HG03342 (cell line): ENCODE results near the gene SHB.
A peak's percentile ranks its signal among the peaks of the same experiment; 100 is the strongest.

Experiments
- ATAC-seq: cut with Tn5 transposase; IDR thresholded peaks from one replicate; pipeline ENCODE4 v1.9.1; 2021; ENCODE audit warnings: mild to moderate bottlenecking, moderate library complexity; ENCODE audit not compliant: unreplicated experiment

The SHB gene

DNA sequence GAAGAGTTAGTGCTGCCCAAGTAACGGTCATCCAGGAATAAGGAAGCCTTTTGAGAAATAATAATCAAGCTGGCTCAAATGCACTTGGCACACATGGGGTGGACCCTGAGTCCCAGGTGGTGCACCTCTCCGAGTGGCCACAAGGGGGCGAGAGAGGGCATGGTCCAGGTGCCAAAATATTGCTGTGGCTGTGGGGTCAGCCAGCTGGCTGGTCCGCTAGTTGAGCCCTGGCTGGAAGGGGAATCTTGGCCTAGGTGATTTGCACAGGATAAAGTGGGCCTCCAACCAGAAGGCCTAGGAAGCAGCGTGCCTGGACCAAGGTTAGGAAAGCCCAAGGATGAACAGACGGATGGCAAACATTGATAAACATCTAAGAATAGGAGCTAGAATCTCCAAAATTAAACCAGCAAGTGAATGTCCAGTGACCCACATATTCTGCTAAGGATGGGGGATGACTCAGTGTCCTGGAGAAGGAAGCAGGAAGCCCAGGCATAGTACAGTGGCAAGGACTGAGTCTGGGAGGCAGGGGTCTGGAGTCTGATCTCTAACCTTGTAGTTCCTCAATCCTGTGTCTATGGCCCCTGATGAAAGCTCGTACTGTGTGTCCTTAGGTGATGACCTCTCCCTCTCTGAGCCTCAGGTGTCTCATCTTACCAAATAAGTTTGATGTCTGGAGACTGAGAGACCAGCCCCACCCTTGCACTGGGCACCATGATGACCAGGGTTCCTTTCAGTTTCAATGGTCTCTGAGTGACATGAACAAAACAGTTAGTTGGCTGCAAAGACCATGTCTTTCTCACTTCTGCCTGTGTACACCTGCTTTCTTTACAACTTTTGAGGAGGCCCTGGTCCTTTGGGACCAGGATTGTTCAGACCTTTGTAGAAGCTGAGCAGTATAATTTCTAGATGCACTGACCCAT lies 19.2 kb upstream of the SHB start:
- ATAC-seq = peak; percentile 52

- ATAC-seq = no peak
These were observed 17.5 kb upstream of the SHB start for GRCh38 chr9:38086496-38086895.

- no peak for ATAC-seq
These were observed 16.3 kb upstream of the SHB start for GRCh38 chr9:38085308-38085707.

DNA sequence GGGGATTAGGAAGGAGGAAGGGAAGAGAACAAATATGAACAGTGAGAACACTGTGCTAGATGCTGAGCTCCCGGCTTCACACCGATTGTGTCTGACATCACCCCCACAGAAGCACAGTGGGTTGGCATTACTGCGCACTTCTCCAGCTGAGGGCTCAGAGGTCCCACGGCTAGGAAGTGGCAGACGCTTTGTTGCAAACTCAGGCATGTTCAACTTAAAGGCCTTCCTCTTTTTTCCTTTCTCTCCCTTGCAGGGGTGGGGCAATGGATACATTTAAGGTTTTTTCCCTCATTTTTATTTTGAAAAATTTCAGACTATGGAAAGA lies 15.5 kb upstream of the SHB start:
- no peak for ATAC-seq

- ATAC-seq = no peak
These were observed 15.0 kb upstream of the SHB start for GRCh38 chr9:38083858-38084555.

- no peak for ATAC-seq
These were observed 13.6 kb upstream of the SHB start for GRCh38 chr9:38082446-38083287.

DNA sequence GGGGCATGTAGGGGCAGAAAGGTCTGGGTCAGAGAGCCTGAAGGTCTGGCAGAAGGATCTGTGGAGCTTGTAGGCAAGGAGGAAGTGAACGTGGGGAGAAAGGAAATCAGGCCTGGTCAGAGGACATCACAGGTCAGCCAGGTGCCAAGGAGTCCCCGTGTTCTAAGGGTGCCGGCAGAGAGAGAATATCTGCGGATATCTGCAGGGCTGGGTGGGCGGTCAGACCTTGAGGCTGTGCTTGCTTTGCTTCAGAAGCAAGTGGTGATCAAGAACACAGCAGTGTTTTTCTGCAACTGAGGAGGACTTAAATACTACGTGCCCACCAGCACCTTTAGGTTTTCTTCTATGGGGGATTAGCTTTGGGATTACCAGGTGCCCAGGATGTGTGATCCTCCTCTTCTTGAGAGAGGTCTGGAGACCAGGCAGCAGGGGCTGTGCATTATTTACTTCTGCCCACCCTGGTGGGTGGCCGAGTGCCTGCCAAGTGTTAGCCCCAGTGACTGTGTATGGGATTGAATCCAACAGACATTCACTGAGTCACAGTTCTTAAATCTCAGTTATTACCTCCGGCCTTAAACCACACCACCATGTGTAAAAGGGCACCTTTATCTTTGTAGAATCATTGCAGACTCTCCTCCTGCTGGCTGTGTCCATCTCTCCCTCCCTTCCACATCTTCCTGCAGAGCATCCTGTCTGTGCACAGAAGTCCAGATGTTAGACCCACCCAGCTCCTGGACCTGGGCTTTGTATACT lies 12.5 kb upstream of the SHB start:
- ATAC-seq = no peak

- no peak for ATAC-seq
These were observed 10.5 kb upstream of the SHB start for GRCh38 chr9:38079461-38080031.

DNA sequence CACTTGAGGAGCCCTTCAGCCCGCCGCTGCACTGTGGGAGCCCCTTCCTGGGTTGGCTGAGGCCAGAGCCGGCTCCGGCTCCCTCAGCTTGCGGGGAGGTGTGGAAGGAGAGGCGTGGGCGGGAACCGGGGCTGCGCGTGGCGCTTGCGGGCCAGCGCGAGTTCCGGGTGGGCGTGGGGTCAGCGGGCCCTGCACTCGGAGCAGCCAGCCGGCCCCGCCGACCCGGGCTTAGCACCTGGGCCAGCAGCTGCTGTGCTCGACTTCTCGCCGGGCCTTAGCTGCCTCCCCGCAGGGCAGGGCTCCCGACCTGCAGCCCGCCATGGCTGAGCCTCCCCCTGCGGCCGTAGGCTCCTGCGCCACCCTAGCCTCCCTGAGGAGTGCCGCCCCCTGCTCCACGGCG lies 6.2 kb upstream of the SHB start:
- ATAC-seq = no peak

DNA sequence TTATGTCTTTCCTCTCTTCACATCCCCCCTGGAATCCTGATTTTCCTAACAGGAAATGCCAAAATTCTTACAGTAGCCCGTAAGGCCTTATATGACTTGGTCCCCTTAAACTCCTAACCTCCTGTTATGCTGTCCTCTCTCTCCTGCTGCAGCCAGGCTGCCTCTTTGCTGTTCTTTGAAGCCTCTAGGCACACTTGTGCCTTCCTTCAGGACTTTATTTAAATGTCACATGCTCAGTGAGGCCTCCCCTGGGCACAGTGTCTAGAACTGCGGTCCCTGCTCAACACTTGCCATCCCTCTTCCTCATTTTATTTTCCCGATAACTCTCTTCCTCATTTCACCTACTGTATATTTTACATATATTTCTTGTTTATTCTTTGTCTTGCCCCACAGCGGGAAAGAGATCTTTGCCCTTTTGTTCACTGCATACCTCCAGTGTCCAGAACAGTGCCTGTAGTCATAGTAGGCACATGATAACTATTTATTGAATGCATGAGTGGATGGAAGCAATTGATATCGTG lies 5.5 kb upstream of the SHB start:
- ATAC-seq = no peak

GRCh38 chr9:38073882-38074281 lies 4.9 kb upstream of the SHB start:
- no peak for ATAC-seq

- ATAC-seq = no peak
These were observed 2.6 kb upstream of the SHB start for GRCh38 chr9:38071470-38072134.

DNA sequence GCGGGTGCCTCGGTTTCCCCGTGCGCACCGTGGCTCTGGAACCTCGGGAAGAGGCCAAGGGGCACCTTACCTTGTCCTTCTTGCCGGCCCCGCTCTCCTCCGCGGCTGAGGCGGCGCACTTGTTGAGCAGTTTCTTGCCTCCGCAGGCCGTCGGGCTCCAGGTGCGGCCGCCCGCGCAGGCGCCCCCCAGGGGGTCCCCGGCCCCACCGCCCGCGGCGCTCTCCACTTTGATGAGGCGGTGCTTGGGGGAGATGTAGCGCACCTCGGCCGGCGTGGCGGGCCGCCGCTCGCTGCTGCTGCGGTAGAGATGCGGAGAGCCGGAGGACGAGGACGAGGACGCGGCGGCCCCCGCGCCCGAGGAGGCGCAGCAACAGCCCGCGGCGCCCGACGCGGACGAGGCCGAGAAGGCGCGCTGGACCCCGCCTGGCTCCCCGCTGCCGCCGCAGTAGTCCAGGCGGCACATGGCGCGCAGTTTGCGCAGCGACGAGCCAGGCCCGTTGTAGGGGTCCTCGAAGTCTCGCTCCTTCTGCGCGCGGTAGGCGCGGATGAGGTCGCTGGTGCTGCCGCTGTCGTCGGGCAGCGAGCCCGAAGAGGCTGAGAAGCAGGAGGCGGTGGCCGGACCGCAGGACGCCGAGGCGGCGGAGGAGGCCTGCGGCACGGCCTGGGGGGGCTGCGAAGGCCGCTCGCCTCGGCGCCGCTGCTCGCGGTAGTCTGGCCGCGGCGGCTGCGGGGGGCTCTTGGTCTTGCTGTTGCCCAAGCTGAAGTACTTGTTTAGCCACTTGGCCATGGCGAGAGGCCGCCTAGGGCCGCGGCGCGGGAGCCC lies 957 bp downstream of the SHB start:
- ATAC-seq = peak; percentile 0

GRCh38 chr9:38066914-38067858 lies 1.8 kb downstream of the SHB start:
- no peak for ATAC-seq

GRCh38 chr9:38066197-38066913 lies 2.7 kb downstream of the SHB start:
- no peak for ATAC-seq

DNA sequence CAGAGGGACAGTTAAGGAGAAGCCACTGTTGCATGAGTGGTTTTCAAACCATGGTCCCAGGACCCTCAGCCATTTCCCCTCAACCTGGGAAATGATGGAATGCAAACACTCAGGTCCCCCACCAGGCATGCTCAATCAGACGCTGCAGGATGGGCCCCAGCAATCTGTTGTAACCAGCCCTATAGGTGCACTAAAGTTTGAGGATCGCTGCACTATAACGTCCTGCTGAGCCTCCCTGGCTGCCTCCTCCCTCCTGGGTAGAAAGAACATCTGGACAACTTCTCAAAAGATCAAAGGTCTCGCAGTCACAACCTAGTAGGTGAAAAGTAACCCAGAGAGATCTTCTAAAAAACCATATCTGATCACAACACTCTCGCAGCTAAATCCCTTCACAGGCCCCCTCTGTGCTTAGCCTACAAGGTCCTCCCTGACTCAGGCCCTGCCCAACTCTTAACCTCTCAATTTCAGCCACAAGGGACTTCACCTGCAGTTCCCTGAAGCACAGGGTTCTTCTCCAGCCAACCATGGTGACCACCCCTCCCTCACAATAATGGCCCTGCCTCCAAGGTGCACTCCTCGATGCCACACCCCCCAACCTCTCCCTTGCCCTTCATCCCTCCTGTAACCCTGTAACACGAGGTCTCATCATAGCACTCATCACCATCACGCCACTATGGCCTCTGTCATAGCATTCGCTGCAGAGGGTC lies 3.5 kb downstream of the SHB start:
- peak; percentile 41 for ATAC-seq
